Fibroblast of upper back skin (primary cell): ENCODE measurements around the gene GRM7.
A peak's percentile ranks its signal among the peaks of the same experiment; 100 is the strongest.

Experiments used
- DNase-seq: peaks from one replicate; pipeline ENCODE4 v3.0.0-alpha.2; 2013

Gene GRM7

DNA sequence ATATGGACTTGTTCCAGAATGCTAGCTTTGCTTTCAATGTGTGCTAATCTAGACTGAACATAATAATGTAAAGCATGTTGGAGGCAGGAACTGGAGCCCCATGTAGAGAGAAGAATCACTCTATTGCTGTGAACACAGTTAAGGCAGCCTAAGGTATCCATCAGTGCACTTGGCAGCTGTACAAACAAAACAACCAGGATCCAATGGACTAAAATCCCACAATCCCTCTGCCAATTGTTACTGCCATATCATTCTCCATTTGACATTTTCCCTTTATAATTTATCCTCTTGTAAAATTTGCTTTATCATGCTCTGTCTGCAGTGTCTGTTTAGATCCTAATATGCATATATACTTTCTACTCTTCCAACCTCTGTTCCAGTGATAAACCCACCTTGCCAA is 883.9 kb downstream of the GRM7 start:
- peak; percentile 3 for DNase-seq

DNA sequence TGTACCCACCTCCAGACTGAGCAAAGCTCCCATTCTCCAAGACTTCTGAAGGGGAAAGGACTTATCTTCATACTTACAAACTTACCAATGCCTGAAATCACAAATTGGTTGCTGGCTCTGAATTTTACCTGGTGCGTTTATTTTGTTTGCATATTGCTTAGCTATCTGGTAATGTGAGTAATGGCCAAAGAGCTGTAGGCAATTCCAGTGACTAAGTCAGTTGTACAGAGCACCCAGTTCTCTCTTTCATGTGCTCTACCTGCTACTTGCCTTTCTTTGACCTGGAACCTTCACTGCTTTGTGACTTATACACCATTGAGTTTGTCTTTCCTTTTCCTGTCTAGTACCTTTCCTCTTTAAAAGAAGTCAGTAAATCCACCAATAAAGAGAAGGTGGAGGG is 884.8 kb downstream of the GRM7 start:
- DNase-seq: no peak

DNA sequence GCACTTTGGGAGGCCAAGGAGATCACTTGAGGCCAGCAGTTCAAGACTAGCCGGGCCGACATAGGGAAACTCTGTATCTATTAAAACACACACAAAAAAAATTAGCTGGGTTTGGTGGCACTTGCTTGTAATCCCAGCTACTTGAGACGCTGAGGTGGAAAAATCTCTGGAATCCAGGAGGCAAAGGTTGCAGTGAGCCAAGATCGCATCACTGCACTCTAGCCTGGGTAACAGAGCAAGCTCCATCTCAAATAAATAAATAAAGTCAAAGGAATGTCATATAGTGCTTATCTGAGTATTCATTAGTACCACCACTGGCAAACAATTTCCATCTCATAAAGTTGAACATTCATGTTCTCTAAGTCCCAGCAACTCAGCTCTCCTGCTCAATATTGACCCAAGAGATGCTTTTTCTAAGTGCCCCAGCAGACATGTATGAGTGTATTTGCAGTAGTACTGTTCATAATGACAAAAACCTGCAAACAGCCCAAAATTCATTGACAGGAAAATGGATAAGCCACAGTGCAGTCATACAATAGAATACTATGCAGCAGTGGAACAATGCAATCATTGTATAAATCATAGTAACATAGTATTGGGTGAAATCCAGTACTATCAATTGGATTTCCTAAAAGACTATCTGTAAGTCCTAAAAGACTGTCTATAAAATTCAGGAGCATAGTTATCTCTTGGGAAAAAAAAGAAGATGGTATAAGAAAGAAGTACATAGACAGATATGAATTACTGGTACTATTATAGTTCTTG is 889.2 kb downstream of the GRM7 start:
- no peak for DNase-seq

DNA sequence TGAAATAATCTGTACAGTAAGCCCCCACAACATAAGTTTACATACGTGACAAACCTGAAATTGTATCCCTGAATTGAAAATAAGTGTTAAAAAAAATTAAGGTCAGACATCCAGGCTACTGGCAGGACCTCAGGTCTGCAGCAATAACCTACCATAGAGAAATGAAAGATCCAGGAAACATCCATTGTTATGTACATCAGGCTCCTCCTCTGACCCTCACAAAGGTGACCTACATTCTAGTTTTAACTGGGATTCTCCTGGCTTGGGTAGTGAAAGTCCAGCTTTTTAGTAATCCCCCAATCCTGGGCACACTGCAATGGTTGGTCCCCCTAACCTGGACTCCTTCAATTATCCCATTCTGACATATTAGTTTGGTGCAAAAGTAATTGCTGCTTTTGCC is 891.1 kb downstream of the GRM7 start:
- no peak for DNase-seq

DNA sequence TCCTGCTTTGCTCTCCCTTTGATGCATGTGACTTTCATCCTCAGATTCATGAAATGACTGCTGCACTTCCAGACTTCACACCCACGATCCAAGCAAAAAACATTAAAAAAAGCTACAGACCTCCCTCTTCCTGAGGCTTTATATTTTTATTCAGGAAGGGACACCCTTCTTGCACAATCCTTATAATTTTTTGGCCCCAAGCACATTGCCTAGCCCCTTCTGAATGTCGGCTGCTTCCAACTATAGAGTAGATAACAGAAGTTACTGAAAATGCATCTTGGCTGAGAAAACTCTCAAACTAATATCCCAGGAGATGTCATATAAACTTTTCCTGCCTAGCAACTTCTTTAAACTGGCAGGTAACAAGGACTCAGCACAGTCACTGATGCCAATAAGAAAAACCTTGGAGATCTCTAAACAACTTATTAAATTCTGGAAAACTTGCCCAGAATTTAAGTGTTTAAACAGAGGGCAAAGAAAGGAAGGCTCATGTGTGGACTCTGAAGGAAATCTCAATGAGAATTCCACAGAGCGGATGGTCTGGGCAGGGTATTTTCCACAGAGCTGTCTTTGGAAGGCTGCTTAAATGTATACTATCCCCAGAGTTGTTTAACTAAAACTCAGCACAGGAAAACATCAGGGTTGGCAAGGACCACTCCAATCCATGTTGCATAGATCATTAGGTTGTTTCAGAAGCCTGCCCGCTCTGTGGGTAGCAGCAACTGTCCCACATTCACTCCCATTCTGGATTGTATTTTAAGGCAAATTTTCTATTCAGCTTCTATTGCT is 893.9 kb downstream of the GRM7 start:
- DNase-seq: no peak

DNA sequence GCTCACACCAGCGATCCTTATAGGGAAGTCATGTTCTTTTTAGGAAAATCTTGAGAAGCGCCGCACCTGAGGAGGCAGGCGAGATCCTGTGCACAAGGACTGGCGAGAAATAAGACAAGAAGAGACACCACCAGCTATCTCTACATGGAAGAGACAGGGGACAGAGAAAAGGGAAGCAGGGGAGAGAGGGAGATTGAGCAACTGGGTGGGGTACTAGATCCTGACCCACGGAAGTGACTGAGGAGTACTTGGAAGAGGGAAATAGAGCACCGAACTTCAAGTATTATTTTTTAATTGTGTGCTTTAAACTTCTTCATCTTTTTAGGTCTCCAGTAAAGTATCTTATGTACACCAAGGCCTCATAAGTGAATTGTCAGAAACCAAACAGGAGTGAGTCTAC is 898.7 kb downstream of the GRM7 start:
- DNase-seq: no peak

DNA sequence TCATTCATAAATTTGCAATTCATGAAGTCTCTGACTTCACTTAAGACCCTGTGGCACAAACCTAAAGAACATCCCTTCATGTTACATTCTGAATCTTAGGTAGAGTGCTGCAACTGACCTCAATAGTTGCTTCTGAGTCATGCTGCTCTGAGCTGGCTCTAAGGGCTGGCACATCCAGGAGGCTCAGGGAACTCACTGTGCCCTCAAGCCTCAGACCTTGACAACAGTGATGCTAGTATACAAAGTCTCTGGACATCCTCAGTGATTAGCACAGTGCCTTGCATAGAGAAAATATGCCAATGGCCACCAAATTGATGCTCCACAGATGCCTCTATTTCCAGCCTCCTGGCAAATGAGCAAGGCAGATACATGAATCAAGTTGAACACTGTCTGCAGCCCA is 899.8 kb downstream of the GRM7 start:
- DNase-seq: no peak

DNA sequence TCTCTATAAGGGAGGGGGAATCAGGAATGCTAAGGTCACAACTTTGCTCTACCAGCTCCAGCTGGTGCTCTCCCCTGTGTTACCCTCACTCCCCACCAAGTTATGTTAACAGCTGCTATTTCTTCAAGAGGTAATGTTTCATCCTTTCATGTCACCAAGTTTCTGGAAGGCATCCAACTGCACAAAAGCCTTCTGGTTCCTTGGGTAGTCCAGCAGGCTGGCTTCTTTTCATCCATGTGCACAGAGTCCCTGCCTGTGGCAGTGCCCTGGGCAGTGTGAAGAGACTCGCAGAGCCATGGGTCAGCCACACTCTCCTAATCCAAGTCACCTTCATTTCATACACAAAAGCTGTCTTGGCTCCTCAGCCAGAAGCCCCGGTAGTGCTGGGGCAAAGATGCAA is 903.2 kb downstream of the GRM7 start:
- no peak for DNase-seq

DNA sequence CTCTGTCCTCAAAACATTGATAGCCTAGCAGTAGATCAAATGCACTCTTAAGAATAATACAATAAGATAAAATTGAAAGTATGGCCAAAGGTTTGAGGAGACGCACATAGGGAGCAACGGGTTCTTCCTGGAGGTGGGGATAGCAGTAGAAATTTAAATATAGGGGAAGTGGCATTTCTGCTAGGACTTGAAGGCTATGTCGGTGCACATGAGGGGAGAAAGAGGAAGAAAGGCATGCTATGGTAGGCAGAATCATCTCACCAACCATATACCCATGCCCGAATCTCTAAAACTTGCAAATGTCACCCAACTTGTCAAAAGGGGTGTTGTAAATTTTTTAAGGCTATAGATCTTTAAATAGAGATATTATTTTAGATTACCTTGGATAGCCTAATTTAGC is 905.6 kb downstream of the GRM7 start:
- no peak for DNase-seq

DNA sequence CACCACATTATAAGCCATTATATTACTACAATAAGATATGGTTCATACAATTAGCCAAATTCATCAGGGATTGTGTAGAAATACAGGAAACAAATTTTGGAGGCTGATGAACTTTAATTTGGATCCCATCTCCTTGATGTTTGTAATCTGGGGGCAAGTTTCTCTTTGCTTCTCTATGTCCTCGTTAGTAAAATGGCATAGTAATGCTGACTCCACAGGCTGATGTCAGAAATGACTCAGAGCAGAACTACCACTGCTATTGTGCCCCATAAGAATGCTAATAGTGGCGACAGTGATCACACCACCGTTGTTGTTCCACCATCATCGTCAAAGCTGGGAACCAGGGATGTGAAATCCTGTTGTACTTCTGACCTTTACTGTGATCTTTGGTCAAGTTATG is 918.4 kb downstream of the GRM7 start:
- DNase-seq: peak; percentile 5

DNA sequence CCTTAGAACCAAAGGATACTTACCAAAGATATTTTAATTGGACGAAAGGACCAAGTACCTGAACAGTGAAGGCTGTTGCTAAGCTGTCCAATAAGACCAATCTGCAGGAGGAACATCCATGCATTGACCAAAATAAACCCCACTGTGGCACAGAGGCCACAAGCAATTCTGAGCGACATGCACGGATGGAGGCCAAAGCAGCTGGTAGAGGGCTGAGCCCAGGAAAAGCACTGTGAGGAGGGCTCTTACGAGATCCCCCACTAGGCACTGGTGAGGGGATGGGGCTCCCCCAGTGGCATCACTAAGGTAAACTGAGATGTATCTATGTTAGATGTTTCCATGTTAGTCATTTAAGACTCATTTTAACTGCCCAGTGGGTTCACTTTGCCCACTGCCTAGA is 920.5 kb downstream of the GRM7 start:
- no peak for DNase-seq

DNA sequence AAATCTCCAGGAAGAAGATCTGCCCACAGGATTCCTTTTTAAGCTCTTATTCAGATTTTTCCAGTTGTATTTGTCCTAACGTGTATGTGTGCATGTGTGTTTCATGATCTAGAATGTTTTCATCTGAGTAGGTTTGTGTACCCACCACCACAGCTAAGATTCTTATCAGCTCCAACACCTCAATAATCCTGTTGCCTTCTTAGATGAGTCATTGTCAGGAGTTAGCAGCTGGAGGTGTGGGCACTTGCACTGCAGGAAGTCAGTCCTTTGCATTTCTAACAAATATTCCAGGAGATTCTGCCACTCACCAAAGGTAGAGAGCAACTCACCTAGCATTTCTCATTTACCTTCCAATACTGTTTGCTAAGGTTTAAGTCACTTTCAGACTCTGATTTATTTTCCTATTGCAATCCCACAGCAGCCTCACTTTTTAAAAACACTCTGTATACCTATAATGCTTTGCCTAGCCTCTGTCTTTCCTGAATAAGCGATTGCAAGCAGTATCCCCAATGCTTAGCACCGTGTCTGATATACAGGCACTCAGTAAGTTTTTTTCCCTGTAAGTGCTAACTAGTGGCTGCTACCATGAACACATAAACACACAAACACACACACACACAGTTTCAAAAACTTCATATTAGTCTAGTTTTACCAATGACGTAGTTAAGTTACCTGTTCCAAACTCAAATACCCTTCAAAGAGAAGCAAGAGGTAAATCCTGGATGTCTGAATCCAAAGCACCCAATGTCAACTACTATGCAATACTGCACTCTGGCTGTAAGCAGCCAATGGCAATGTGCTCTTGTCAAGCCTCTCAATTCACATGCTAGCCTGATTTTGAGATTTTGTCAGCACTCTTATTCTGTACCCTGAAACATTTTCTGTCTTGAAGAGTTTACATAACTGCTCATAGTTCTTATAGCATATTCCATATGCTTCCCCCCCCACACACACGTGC is 927.2 kb downstream of the GRM7 start:
- no peak for DNase-seq

DNA sequence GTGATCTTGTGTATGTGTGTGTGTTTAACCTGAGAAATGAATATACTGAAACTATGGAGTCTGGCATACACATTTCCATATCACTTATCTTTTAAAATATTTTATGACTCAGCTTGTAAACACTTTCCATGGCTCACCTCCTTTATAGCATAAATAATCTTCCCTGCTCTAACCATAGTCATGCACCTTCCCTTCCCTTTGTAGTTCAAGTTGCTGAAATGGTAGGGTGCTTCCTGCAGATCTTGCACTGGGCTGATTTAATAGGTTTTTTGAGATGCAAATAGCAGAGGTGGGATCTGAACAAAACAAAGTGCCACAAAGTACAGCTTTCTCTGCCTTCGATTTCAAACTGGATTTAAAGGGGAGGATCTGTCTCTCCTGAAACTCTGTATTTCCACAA is 928.0 kb downstream of the GRM7 start:
- DNase-seq: no peak

DNA sequence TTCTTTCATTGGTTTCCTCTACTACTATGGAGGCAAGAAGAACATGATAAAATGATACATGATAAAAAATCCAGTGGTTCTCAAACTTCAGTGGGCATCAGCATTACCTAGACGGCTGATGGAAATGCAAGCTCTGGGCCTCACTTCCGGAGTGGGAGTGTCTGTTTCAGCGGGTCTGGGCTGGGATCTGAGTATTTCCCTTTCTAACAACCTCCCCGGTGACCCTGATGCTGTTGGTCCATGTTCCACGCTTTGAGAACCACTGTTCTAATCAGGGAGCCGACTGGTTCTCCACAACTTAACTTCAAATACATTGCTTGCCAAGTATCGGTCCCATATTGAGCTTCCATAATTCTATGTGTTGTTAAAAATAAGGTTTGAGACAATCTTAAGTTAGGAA is 928.4 kb downstream of the GRM7 start:
- no peak for DNase-seq

DNA sequence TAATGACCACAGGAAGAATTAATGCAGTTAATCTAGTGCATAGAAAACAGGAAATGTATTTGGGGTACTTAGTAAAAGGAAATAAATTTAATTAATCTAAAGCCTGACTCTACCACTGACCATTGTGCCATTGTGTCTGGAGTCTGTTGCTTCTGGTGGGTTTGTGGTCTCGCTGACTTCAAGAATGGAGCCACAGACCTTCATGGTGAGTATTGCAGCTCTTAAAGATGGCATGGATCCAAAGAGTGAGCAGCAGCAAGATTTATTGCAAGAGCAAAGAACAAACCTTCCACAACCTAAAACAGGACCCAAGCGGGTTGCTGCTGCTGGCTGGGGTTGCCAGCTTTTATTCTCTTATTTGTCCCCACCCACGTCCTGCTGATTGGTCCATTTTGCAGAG is 929.2 kb downstream of the GRM7 start:
- DNase-seq: no peak
